Keratinocyte (primary cell): ENCODE data around the gene PSAPL1. TPM values are rescaled to one million over a fixed set of nuclear protein-coding genes. Genes with fewer than 3 reads are reported as not detected.

Experiments used
- DNase-seq: peaks from one replicate; pipeline ENCODE4 v3.0.0-alpha.2; 2011; ENCODE audit warnings: low read depth, missing footprints, low spot score
- FAIRE-seq: peaks from 2 replicates; lab custom pipeline; 2011; peaks lifted over from hg19 to GRCh38; lab: Jason Lieb, UNC
- H2AFZ ChIP-seq: 2 replicates; pipeline ENCODE4 v1.6.0; 2012; ENCODE audit warnings: low read length, control low read depth, inconsistent platforms; ENCODE audit not compliant: control insufficient read depth
- H3K27ac ChIP-seq: 2 replicates; pipeline ENCODE4 v1.5.1; 2011; ENCODE audit warnings: low read length; ENCODE audit not compliant: control insufficient read depth, insufficient read depth
- H3K27me3 ChIP-seq: 3 replicates; pipeline ENCODE4 v1.6.0; 2011; ENCODE audit warnings: low read length; ENCODE audit not compliant: control insufficient read depth, insufficient read depth; ENCODE audit errors: extremely low read depth
- H3K36me3 ChIP-seq, 2 experiments: 2 replicates in 1 of 2; 3 replicates in 1 of 2; pipeline ENCODE4 v1.5.1; 2011; ENCODE audit warnings: low read length in 2 of 2, mild to moderate bottlenecking in 1 of 2; ENCODE audit not compliant: control insufficient read depth in 2 of 2, insufficient read depth in 2 of 2; ENCODE audit errors: extremely low read depth in 1 of 2
- H3K4me1 ChIP-seq: 3 replicates; pipeline ENCODE4 v1.5.1; 2011; ENCODE audit warnings: low read length; ENCODE audit not compliant: control insufficient read depth, insufficient read depth; ENCODE audit errors: extremely low read depth
- H3K4me2 ChIP-seq: 3 replicates; pipeline ENCODE4 v1.6.0; 2011; ENCODE audit warnings: low read depth, low read length; ENCODE audit not compliant: control insufficient read depth, insufficient read depth; ENCODE audit errors: extremely low read depth
- H3K4me3 ChIP-seq, 3 experiments: fragments of 200-600 bp in 1 of 3; sonication (generic) in 1 of 3; 2 replicates in 2 of 3; 3 replicates in 1 of 3; pipeline ENCODE4 v1.5.1; 2011 to 2016; ENCODE audit warnings: low read length in 3 of 3, mild to moderate bottlenecking in 3 of 3, control low read depth in 2 of 3, inconsistent platforms in 1 of 3, low read depth in 1 of 3, mixed read lengths in 1 of 3, mixed run types in 1 of 3, moderate library complexity in 1 of 3; ENCODE audit not compliant: control insufficient read depth in 2 of 3, insufficient read depth in 2 of 3; ENCODE audit errors: extremely low read depth in 1 of 3
- H3K79me2 ChIP-seq: 2 replicates; pipeline ENCODE4 v1.6.0; 2012; ENCODE audit warnings: low read length; ENCODE audit not compliant: control insufficient read depth, insufficient read depth
- H3K9ac ChIP-seq: 3 replicates; pipeline ENCODE4 v1.6.0; 2011; ENCODE audit warnings: low read length; ENCODE audit not compliant: control insufficient read depth, insufficient read depth; ENCODE audit errors: extremely low read depth
- H3K9me1 ChIP-seq: 3 replicates; pipeline ENCODE4 v1.6.0; 2011; ENCODE audit warnings: low read length; ENCODE audit not compliant: control insufficient read depth, insufficient read depth; ENCODE audit errors: extremely low read depth
- H3K9me3 ChIP-seq: 2 replicates; pipeline ENCODE4 v1.5.1; 2012; ENCODE audit warnings: low read depth, low read length; ENCODE audit not compliant: control insufficient read depth
- H4K20me1 ChIP-seq: 3 replicates; pipeline ENCODE4 v1.6.0; 2011; ENCODE audit warnings: low read length; ENCODE audit not compliant: control insufficient read depth, insufficient read depth; ENCODE audit errors: extremely low read depth
- EZH2 ChIP-seq: IDR thresholded peaks from one replicate; pipeline ENCODE4 v1.6.1; 2012; ENCODE audit warnings: inconsistent platforms, mild to moderate bottlenecking, low read length, moderate library complexity
- dilution Hi-C: fragments of 300-500 bp; cut with MboI; formaldehyde crosslinking; loops from one replicate; pipeline ENCODE4 v1.7.0; 2020; ENCODE audit warnings: low sequenced_read_pairs; ENCODE audit not compliant: extremely low pct_ligation_motif_present
- polyA plus RNA-seq, 5 experiments: library from polyadenylated mRNA; depleted of rRNA in 3 of 5; stranded (reverse) in 3 of 5; stranded (forward) in 1 of 5; unstranded in 1 of 5; fragments of >200 nt; gene quantifications; 1 replicate in 1 of 5; 2 replicates in 3 of 5; 3 replicates in 1 of 5; pipeline versions ENCODE4 v1.2.1 to v1.2.3, GENCODE V29; 2011 to 2012; ENCODE audit warnings: missing spikeins in 2 of 5, low read depth in 1 of 5, low replicate concordance in 1 of 5
- TF ChIP-seq, protein P1 (sequence below), 3 experiments: IDR thresholded peaks in 1 of 3; conservative IDR thresholded peaks in 1 of 3; optimal IDR thresholded peaks in 1 of 3; 2 replicates in 2 of 3; 3 replicates in 1 of 3; pipeline versions ENCODE3 to v1.5.1; 2011; ENCODE audit warnings: low read length in 3 of 3, mild to moderate bottlenecking in 3 of 3, moderate library complexity in 2 of 3, control low read depth in 1 of 3, inconsistent platforms in 1 of 3; ENCODE audit not compliant: insufficient read depth in 2 of 3; ENCODE audit errors: extremely low read depth in 1 of 3

The PSAPL1 gene
- polyA plus RNA-seq, 1 donor (not counting 4 experiments of a cell fraction or from before 2014, with no cell fraction given): 0.03 TPM

DNA sequence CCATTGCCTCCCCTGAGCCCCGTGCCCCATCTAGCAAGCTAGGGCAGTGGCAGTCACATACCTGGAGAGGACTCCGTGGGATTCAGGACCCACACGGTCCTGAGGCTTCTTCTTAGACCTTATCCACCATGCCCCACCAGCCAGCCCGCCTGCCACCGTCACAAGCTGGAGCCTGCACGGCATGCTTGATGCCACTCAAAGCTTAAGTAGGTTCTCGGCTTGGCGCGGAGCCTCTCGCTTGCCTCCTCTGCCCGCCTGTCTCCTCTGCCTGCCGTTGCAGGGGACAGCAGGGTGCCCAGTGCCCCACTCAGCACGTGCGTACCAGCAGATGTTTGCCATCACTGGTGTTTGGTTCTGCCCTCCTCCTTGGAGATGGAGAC lies 14.1 kb downstream of the PSAPL1 start:
- Histone ChIP-seq H3K9me1 (no peaks in the 10 kb centered on the region), H3K4me3 (no peak overlapping the region), H4K20me1 (no peaks in the 10 kb centered on the region), H3K4me2 (no peak overlapping the region), H3K36me3 (no peaks in the 10 kb centered on the region), H2AFZ (no peak overlapping the region), H3K27ac (no peak overlapping the region), H3K9ac (no peak overlapping the region), H3K4me1 (no peaks in the 10 kb centered on the region), H3K79me2 (no peaks in the 10 kb centered on the region), H3K9me3 (no peaks in the 10 kb centered on the region), H3K27me3 (no peaks in the 10 kb centered on the region)
- FAIRE-seq: no peak
- no peak for DNase-seq
- dilution Hi-C loops: no loop called here
- TF ChIP-seq EZH2: no peak
- TF ChIP-seq, protein P1, sequence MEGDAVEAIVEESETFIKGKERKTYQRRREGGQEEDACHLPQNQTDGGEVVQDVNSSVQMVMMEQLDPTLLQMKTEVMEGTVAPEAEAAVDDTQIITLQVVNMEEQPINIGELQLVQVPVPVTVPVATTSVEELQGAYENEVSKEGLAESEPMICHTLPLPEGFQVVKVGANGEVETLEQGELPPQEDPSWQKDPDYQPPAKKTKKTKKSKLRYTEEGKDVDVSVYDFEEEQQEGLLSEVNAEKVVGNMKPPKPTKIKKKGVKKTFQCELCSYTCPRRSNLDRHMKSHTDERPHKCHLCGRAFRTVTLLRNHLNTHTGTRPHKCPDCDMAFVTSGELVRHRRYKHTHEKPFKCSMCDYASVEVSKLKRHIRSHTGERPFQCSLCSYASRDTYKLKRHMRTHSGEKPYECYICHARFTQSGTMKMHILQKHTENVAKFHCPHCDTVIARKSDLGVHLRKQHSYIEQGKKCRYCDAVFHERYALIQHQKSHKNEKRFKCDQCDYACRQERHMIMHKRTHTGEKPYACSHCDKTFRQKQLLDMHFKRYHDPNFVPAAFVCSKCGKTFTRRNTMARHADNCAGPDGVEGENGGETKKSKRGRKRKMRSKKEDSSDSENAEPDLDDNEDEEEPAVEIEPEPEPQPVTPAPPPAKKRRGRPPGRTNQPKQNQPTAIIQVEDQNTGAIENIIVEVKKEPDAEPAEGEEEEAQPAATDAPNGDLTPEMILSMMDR (optimal IDR thresholded peaks at IDR 0.05 in 1 of 3, IDR thresholded peaks at IDR 0.05 in 1 of 3, conservative IDR thresholded peaks at IDR 0.05 in 1 of 3; ENCODE audit: extremely low read depth in 1 of 3, insufficient read depth in 2 of 3, low read length in 3 of 3): no peak

DNA sequence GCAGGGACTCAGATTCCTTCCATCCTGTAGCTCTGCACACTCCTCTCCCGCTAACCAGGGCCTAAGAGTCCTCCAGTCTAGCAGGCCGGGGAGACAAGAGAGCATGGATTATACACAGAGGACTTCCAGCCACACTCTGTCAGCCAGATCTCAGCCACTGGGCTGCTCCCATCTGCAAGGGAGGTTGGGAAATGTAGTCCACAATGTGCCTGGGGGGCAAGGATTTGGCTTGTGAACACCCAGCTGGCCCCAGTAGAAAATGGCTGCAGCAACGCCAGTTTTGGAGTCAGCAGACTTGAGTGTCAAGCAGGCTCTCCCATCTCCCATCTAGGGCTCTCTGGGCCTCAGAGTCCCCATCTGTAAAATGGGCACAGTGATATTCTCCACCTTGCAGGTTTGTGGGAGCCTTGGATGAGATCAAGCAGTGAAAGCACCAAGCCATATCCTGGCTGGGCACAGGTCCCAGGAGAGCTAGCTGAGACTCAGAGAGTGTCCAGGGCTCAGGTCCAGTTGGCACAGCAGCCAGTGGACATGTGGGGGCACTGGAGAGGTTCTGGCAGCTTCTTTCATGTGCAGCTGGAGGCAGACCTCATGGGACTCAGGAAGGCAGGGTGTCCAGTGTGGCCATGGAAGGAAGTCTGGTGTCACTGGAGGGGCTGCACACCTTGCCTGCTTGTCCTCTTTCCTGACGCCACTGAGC lies 14.6 kb downstream of the PSAPL1 start:
- no peaks in the 10 kb centered on the region for H3K4me1 ChIP-seq
- no peak overlapping the region for H3K4me3 ChIP-seq
- no peak overlapping the region for H3K27ac ChIP-seq
- no peaks in the 10 kb centered on the region for H3K79me2 ChIP-seq
- H3K9me3 ChIP-seq: no peaks in the 10 kb centered on the region
- no peak overlapping the region for H3K4me2 ChIP-seq
- no peak overlapping the region for H3K9ac ChIP-seq
- no peaks in the 10 kb centered on the region for H3K36me3 ChIP-seq
- no peaks in the 10 kb centered on the region for H4K20me1 ChIP-seq
- no peaks in the 10 kb centered on the region for H3K27me3 ChIP-seq
- DNase-seq (no peak), FAIRE-seq (no peak)
- dilution Hi-C loops: no loop called here
- TF ChIP-seq EZH2: no peak
- TF ChIP-seq, protein P1 (optimal IDR thresholded peaks at IDR 0.05 in 1 of 3, IDR thresholded peaks at IDR 0.05 in 1 of 3, conservative IDR thresholded peaks at IDR 0.05 in 1 of 3; ENCODE audit: extremely low read depth in 1 of 3, insufficient read depth in 2 of 3, low read length in 3 of 3): no peak
- no peak overlapping the region for H2AFZ ChIP-seq
- H3K9me1 ChIP-seq: no peaks in the 10 kb centered on the region
